ENCODE results near the gene KLHL11. TPM values are rescaled to one million over a fixed set of nuclear protein-coding genes. Genes with fewer than 3 reads are reported as not detected.

KLHL11 gene
- total and polyA plus RNA-seq, 9 of the 15 experiments (the other 6 are each of a cell fraction or from before 2014, with no cell fraction given) = 0.20 to 17.0 (median 10.3) TPM

GRCh38 chr17:41913798-41914197 lies 48.6 kb upstream of the KLHL11 start (continued):
- TF ChIP-seq ZNF830 (CRISPR knock-in tag; IDR thresholded peaks at IDR 0.05) (no peak), BMI1 (IDR thresholded peaks at IDR 0.05; ENCODE audit: low read length) (no peak), ARHGAP35 (IDR thresholded peaks at IDR 0.05; ENCODE audit: partially characterized antibody) (no peak)
- TF ChIP-seq, protein P1, sequence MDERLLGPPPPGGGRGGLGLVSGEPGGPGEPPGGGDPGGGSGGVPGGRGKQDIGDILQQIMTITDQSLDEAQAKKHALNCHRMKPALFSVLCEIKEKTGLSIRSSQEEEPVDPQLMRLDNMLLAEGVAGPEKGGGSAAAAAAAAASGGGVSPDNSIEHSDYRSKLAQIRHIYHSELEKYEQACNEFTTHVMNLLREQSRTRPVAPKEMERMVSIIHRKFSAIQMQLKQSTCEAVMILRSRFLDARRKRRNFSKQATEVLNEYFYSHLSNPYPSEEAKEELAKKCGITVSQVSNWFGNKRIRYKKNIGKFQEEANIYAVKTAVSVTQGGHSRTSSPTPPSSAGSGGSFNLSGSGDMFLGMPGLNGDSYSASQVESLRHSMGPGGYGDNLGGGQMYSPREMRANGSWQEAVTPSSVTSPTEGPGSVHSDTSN (CRISPR knock-in tag; IDR thresholded peaks at IDR 0.05; ENCODE audit: low read depth) = no peak
- TF ChIP-seq, protein P1 (tag; conservative IDR thresholded peaks at IDR 0.05; ENCODE audit: low read depth) = no peak

GRCh38 chr17:41912925-41913324 lies 47.7 kb upstream of the KLHL11 start:
- FAIRE-seq (no peak), ATAC-seq (no peak), DNase-seq (ENCODE audit: extremely low read depth in 1 of 4, low spot score in 3 of 4) (no peak)
- Histone ChIP-seq H3K79me2 (ENCODE audit: control insufficient read depth, insufficient read depth, low read length) (peaks cover 59% of the 10 kb centered on the region), H3K4me2 (ENCODE audit: insufficient read depth, low read length) (no peak overlapping the region), H3K9me3 (replicated peaks; ENCODE audit: control insufficient read depth, insufficient read depth, low read depth, low read length) (no peaks in the 10 kb centered on the region), H2AFZ (ENCODE audit: low read depth, low read length) (no peak overlapping the region), H4K20me1 (replicated peaks; ENCODE audit: control insufficient read depth, insufficient read depth, low read length) (peaks cover 32% of the 10 kb centered on the region), H3K27ac (ENCODE audit: extremely low read depth, low read depth, low read length) (no peak overlapping the region), H3K36me3 (ENCODE audit: control insufficient read depth, insufficient read depth, low read length) (peaks cover 94% of the 10 kb centered on the region), H3K27me3 (ENCODE audit: control insufficient read depth in 2 of 2, insufficient read depth in 2 of 2, low read length in 2 of 2) (no peaks in the 10 kb centered on the region), H3K9ac (ENCODE audit: insufficient read depth in 1 of 2, low read depth in 2 of 2, low read length in 2 of 2) (no peak overlapping the region), H3K9me1 (ENCODE audit: control insufficient read depth, insufficient read depth, low read length) (peaks cover 10% of the 10 kb centered on the region), H3K4me1 (replicated peaks in 1 of 2; ENCODE audit: control insufficient read depth in 2 of 2, insufficient read depth in 2 of 2, low read length in 2 of 2) (peaks cover 16 to 30% of the 10 kb centered on the region in 2 experiments; a peak in 4 of 5 replicates), H3K4me3 (no peak overlapping the region)
- 100% methylated on average over 1 of the region's 1 CpG for WGBS (ENCODE audit: insufficient coverage, low coverage, missing lambda C conversion rate)
- CTCF ChIA-PET (ENCODE audit: low intra/inter-chr PET ratio) = interaction anchor here (0.6 kb wide), 1 partner anchor 264 kb away, joined by 4 read pairs; no protein-coding TSS in a partner anchor
- intact Hi-C loops (cut with micrococcal nuclease) (no loop called here), in situ Hi-C loops (cut with MboI) (no loop called here)
- TF ChIP-seq MCM3 (IDR thresholded peaks at IDR 0.05) (no peak), HMGN3 (IDR thresholded peaks at IDR 0.05; ENCODE audit: borderline replicate concordance, extremely low read depth, insufficient read length, low read depth, low read length) (no peak), ZHX1 (conservative IDR thresholded peaks at IDR 0.05; ENCODE audit: low read length) (no peak), THAP7 (CRISPR knock-in tag; IDR thresholded peaks at IDR 0.05) (no peak), NELFE (IDR thresholded peaks at IDR 0.05; ENCODE audit: insufficient read depth, insufficient read length) (no peak), RCOR1 (IDR thresholded peaks at IDR 0.05; ENCODE audit: borderline replicate concordance in 1 of 2, low read depth in 2 of 2, low read length in 2 of 2) (no peak), FOXJ3 (CRISPR knock-in tag; IDR thresholded peaks at IDR 0.05) (no peak), GABPB1 (CRISPR knock-in tag; IDR thresholded peaks at IDR 0.05) (no peak)
- no TSS peak for BruUV-seq (replicated peaks)
- POLR2A ChIA-PET = interaction anchor here (0.7 to 1.9 kb wide), 3 partner anchors 8 to 161 kb away, joined by 3 to 7 read pairs (median 3); no protein-coding TSS in a partner anchor

Measured in K562 (cell line).